ENCODE data around the gene GC.
"Not testable (repeated sequence)": the region's sequence is repeated elsewhere in the genome, so short reads cannot be mapped to it uniquely, and the experiment has no call there.

Gene GC, protein sequence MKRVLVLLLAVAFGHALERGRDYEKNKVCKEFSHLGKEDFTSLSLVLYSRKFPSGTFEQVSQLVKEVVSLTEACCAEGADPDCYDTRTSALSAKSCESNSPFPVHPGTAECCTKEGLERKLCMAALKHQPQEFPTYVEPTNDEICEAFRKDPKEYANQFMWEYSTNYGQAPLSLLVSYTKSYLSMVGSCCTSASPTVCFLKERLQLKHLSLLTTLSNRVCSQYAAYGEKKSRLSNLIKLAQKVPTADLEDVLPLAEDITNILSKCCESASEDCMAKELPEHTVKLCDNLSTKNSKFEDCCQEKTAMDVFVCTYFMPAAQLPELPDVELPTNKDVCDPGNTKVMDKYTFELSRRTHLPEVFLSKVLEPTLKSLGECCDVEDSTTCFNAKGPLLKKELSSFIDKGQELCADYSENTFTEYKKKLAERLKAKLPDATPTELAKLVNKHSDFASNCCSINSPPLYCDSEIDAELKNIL

DNA sequence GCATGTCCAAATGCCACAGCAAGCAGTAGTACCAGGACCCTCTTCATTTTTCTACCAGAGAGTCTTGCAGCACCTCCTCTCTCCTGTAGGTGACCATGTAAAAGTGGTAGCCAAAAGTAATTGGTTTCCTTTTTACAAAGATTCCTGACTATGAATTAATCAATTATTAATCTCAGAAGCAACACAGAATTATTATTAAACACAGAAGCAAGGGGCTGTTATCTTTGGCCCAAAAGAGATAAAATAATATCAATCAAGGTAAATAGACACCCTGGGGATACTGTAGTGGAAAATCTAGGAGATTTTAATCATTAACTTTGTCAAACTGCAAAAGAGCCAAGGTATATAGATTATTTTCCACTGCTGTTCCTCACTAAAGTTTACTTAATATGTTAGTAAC, at the start of gene GC:
GC (minus strand) TSS at position 108 of the 400 bp plus-strand sequence; CDS start at position 47, 61 bp downstream.
- DNase-seq (ENCODE audit: low read depth, low spot score) = no peak

DNA sequence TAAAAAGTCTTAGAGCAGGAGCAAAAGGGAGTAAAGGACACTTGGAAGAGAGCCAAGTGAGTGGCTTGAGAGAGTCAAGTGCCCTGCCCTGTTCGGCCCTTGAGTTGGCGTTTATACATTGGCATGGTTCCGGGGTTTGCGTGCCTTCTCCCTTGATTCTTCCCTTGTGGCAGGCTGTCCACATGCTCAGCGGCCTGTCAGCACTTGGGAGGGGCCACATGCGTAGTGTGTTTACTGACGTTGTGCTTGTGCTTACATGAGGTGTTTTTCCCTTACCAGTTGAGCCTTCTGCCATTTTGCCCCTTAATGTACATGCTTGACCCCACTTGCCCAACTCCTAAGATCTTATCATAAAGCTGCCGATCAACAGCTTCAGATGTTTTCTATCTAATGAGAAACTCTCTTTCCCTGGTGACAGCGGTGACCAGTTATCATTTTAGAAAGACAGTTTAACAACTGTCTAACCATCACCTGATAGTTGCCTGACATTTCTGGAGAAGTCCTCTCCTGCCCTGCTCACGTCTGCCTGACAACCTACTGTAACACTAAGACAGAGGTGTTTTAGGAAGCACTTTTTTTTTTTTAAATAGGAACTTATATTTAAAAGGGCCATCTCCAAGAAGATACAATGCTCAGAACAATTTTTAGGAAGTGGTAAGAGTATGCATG, 49.5 kb upstream of the GC start:
- DNase-seq (ENCODE audit: low read depth, low spot score) = no peak

DNA sequence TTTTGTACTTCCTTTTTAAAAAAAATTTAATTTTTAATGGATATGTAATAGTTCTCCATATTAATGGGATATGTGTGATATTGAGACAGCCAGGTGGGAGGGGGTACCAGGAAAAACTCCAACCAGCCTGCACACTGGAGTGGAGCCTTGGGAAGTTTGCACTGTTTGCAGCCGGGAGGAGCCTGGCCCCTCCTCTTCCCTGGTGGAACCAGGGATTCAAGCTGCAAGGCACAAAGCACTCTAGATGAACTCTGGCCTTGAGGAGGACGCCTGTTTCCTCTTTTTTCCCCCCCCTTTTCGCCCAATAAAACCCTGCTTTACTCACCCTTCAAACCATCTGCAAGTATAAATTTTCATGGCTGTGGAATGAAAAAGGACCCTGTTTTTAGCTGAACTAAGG, 48.2 kb upstream of the GC start:
- DNase-seq (ENCODE audit: low read depth, low spot score) = no peak

DNA sequence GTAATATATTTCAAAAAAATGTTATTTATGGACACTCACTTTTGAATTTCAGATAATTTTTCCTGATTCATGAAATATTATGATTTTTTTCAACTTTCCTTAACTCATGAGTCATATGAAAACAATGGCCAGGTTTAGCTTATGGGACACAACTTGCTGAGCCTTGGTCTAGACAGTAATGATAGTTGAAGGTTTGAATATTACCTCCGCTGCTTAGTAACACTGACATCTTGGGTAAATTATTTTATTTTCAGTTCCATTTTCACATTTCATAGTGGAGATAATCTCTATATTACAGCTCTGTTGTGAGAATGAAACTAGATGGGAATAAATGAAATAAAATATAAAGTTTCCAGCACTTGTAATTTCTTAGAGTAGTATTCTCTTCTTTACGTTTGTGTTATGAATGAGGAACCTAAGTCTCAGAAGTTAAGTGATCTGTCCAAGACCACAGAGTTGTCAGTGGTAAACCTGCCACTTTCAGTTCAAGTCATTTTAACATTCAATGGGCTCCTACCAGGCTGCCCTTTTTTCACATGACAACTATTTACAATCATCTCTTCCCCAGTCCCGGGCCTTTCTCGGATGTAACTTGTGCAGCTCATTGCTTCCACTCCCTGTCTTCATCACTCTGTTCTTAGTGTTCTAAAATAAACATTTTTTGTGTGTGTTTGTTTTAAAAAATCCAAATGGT, 46.8 kb upstream of the GC start:
- no peak for DNase-seq (ENCODE audit: low read depth, low spot score)

DNA sequence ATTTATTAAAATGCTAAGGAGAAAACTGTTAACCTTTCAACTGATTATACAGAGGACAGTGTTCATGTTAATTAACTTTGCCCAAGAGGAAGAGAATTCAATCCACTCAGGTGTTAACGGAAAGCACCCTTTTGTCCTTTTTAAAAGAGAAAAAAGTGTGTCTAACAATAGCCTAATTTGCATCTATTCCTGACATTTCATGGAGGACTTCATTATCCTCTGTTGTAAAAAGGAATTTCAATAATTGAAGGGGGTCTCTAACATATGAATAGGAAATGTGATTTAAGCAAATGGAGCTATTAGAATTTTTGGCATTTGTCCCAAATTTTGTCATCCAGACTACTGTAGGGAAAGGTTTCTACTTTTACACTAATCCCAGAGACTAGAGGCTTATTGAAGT, 44.6 kb upstream of the GC start:
- no peak for DNase-seq (ENCODE audit: low read depth, low spot score)

DNA sequence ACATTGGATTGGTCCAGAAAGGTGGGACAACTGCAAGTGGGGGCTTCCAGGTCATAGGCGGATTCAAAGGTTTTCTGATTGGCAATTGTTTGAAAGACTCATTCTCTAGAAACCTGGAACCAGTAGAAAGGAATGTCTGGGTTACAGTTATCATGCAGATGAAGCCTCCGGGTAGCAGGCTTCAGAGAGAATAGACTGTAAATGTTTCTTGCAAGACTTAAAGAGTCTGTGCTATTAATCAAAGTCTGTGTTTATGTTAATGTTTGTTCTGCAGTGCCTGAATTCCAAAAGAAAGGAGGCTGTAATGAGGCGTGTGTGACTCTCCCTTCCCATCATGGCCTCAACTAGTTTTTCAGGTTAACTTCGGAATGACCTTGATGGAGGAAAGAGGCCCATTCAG, 43.9 kb upstream of the GC start:
- DNase-seq (ENCODE audit: low read depth, low spot score) = peak; percentile 64

DNA sequence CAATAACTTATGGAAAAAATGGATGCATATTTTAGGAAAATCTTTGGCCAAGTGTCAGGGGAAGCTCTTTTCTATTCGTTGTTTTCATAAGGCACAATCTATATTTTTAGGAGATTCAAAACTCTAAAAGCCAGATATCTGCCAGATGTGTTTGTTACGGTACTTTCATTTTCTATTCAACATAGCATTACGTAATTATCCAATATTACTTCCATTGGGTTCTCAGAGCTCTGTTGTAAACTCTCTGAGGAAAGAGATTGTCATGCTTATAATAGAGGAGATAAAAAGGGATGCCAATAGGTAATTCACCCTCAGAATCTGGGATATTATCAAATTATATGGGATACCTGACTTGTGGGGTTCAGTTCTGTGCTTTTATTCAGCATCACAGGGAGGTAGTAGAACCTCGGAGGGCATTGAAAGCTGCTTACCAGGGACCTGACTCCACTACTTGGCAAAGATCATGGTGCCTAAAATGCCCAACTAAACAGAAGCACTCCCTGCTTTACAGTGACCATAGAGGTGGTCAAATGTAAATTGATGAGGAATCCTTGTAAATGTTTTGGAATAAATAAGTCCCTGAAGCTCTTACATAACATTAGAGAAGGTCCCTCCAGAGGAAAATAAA, 32.9 kb upstream of the GC start:
- no peak for DNase-seq (ENCODE audit: low read depth, low spot score)

DNA sequence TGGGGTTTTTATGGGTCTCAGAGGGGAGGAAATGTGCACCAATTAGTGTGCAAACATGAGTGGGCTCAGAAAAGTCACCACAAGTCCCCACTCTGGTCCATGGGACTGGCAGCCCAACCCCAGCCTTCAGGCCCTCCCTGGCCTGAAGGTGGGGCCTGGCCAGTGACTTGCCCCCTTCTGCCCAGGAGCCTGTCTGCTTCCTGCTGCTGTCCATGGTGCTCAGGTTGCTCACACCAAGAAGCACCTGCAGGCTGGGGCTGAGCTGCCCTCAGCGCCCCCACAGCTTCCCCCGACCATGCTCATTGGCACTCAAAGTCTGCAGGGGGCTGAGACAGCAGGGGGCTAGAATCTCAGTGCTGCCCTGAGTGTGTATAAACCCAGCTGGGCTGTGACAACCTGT, 30.6 kb upstream of the GC start:
- DNase-seq (ENCODE audit: low read depth, low spot score) = peak; percentile 18

DNA sequence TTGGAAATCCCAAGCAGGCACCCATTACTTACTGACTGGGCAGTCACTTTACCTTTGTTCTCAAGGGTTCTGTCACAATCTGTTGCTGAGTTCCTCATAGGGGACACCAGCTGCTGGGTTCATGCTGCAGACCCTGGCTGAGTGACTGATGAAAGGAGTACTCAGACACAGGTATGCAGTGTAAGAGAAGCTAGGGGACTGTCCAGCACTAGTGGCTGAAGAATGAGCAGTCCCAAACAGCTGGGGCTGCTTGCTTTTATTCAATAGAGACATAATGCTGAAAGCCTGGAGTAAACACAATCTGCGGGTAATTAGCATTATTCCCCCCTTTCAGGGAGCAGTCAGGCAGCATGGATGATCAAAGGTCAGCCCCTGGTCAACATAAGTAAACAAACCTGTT, 25.9 kb upstream of the GC start:
- not testable (repeated sequence) for DNase-seq (ENCODE audit: low read depth, low spot score)

DNA sequence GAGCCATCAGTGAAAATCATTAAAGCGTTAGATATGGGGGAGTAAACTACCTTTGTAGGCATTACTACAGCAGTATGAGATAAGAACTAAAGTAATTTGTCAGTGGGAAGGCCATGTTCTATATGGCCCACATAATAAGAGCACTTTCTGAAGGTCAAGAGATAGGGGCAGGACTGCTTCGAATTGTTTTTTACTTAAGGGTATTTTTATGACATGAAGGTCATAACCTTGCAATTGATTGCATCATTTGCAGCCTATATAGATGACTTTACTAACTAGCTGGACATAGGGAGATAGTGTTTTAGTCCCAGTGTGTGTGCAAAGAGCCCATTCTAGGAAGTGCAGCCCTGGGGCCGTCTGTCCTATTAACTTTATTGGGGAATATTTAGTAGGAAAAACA, 23.6 kb upstream of the GC start:
- DNase-seq (ENCODE audit: low read depth, low spot score) = no peak

DNA sequence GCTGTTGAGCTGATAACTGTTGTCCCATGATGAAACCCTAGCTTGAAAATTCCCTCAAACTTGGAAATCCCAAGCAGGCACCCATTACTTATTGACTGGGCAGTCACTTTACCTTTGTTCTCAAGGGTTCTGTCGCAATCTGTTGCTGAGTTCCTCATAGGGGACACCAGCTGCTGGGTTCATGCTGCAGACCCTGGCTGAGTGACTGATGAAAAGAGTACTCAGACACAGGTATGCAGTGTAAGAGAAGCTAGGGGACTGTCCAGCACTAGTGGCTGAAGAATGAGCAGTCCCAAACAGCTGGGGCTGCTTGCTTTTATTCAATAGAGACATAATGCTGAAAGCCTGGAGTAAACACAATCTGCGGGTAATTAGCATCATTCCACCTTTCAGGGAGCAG, 21.4 kb upstream of the GC start:
- DNase-seq (ENCODE audit: low read depth, low spot score) = not testable (repeated sequence)

DNA sequence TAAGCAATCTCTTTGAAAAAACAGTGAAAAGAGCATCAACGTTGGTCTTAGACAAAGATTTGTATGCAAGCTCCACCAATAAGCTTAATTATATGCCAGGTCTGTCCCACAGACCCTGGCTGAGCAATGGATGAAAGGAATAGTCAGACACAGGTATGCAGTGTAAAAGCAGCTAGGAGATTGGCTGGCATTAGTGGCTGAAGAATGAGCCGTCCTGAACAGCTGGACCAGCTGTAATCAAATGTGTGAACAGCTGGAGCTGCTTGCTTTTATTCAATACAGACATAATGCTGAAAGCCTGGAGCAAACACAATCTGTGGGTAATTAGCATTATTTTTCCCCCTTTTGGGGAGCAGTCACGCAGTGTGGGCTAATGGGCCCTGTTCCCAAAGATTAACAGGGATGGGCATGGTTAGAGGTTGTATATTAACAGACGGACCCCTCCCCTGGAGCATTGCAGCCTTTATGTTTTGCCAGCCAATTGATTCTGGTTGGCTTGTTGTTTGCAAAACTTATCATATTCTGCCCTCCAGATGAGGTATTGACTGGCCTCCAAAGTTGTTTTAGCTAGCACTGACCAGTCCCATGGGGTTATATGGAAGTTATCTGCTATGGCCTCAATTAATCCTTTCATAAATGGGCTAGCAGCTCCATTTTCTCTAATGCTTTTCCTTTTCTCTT, 20.3 kb upstream of the GC start:
- DNase-seq (ENCODE audit: low read depth, low spot score) = not testable (repeated sequence)

DNA sequence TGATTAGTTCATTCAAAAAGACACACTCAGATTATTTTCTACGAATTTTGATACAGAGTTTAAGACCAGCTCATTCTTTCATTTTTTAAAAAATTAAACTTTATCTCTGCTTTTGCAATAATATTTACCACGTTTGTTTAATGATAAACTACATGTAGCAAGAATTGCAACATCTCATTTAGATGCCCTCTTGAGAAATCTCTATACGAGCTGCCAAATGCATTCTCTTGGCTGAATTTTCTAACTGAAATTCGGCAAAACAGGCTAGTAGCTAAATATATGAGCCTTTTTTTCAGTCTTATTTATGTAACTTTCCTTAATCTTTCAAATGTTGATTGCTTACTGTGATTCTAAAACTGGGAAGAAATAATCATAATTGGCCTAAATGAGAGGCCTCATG, 2.1 kb upstream of the GC start:
- DNase-seq (ENCODE audit: low read depth, low spot score) = no peak

DNA sequence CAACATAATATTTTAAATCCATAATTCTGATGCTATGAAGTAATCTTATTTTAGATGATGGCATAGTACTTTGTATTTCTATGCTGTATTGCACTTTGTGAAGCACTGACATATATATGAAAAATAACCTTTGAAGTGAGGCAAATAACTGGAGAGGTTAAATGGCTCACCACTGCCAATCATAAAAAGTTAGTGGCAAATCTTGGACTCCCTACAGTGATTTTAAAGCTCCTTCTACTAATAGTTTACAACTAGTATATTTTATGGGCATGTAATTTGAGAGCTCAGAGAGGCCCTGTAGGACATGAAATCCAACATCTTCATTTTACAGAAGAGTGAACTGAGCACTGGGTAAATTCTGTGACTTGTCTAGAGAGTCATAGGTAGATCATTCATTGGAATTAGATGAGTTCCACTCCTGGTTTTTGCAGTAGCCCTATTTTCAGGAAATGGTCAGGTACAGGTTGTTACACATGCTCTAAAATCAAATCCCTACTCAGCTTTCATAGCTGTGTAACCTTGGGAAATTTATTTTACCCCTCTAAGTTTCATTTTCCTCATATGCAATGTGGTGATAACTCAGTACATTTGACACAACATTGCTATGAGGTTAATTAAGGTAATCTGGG, 804 bp upstream of the GC start:
- DNase-seq (ENCODE audit: low read depth, low spot score) = no peak

DNA sequence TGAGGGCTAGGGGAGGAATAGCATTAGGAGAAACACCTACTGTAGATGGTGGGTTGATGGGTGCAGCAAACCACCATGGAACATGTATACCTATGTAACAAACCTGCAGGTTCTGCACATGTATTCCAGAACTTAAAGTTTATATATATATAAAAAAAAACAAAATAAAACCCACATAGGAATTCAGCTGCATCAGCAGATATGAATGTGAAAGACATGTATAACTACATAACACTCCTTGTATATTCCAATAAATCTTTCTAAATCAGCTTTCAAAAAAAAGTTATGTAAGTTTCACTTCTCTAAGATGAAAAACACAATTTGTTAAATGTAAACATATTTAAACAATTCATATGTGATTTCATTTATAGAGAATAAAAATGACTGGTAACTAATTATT, 6.0 kb downstream of the GC start:
- no peak for DNase-seq (ENCODE audit: low read depth, low spot score)

DNA sequence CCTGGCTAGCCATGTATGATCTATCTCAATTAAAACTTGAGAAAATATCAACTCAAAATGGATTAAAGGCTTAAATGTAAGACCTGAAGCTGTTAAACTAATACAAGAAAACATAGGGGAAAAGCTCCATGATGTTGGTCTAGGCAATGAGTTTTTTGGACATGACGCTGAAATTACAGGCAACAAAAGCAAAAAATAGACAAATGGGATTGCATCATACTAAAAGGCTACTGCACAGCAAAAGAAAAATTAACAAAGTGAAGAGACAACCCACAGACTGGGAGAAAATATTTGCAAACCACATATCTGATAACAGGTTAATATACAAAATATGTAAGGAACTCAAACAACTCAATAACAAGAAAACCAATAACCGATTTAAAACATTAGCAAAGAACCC, 8.4 kb downstream of the GC start:
- no peak for DNase-seq (ENCODE audit: low read depth, low spot score)

DNA sequence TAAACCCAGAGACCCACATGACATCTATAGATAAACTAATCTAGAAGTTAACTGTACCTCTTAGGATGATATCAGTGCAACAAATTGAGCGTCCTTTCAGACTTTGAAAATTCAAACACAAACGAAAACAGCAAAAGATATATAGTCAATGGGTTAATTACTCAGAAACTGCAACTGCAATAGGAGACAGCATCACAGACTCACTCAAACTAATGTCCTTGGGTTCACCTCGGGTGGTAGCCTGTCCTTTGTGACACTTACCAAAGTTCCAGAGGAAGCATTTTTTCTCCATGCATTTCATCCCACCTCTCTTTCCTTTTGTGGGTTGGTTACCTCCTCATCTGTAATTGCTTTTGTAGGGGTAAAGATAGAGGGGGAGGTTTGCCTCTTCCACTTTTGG, 9.7 kb downstream of the GC start:
- no peak for DNase-seq (ENCODE audit: low read depth, low spot score)

DNA sequence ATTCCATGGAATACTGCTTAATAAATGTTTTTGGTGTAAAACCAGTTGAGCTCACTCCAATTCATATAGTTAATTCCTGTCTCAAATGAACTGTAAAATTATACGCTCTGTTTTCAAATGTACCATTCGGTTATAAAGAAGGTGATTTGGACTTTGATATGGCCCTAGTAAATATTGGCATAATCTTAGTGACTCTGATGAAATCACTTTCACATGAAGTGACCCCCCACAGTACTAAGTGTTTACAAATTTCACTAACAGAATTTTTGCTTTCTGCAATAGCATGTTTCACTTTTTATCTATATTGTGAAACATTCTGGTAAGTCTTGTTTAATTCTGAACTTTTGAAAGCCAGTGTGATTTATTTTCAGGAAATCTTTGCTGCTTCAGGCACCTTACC, 10.9 kb downstream of the GC start:
- no peak for DNase-seq (ENCODE audit: low read depth, low spot score)

DNA sequence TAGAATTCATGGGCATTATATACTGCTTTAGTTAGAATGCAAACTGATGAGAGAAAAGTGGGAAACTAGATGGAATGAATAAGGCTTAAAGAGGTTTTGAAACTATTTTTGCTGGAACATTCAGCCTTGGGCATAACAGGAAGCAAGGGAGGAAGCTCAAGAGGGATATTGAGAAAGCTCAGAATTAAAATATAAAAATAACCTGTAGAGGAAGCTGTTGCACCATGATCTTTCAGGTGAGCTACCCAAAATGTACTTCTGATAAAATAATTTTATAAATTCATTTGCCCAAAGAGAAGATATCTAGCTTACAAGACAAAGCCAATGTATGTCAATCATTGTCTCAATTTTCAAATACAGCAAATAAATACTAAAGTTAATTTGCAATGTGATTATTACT, 11.3 kb downstream of the GC start:
- DNase-seq (ENCODE audit: low read depth, low spot score) = no peak

DNA sequence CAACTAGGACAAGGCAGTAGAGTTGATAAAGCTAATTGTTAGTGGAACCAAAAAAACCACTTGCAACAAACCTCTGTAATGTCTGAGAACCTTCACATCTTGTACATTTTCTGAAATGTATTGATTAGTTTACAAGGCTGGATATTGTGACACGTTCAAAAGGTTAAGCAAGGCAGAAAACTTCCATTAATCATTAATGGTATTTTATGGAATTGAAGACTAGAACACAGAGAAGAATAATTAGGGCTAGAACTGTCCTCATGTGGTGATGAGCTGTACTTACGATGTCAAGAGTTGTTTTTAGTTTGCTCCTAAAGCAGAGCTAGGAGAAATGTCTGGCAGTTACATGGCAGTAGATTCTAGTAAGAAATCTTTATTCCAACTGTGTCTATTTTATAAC, 12.3 kb downstream of the GC start:
- no peak for DNase-seq (ENCODE audit: low read depth, low spot score)

DNA sequence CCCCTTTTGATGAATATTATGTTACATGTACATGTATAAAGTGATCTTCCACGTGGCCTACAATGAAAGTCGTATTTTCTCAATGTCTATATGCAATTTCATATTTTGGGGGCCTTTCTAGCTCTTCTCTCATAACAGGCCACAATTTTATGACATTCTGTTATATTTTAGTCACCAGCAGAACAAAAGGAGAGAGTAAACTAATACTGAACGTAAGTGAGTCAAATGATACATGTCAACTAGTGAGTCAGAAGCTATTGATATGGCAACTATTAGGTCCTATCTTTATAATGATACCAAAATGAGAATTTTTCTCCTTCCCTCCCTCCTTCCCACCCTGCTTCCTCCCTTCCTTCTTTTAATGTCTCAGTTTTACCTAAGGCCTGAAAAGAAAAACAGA, 14.4 kb downstream of the GC start:
- no peak for DNase-seq (ENCODE audit: low read depth, low spot score)

All from ELF-1 (cell line).